Measurements from ENCODE around the gene PCDHA1. TPM values are rescaled to one million over a fixed set of nuclear protein-coding genes. Genes with fewer than 3 reads are reported as not detected.

The PCDHA1 gene
- total and polyA plus RNA-seq, 2 of the 13 experiments (the other 11 are each of a cell fraction or from before 2014, with no cell fraction given) = not detected

DNA sequence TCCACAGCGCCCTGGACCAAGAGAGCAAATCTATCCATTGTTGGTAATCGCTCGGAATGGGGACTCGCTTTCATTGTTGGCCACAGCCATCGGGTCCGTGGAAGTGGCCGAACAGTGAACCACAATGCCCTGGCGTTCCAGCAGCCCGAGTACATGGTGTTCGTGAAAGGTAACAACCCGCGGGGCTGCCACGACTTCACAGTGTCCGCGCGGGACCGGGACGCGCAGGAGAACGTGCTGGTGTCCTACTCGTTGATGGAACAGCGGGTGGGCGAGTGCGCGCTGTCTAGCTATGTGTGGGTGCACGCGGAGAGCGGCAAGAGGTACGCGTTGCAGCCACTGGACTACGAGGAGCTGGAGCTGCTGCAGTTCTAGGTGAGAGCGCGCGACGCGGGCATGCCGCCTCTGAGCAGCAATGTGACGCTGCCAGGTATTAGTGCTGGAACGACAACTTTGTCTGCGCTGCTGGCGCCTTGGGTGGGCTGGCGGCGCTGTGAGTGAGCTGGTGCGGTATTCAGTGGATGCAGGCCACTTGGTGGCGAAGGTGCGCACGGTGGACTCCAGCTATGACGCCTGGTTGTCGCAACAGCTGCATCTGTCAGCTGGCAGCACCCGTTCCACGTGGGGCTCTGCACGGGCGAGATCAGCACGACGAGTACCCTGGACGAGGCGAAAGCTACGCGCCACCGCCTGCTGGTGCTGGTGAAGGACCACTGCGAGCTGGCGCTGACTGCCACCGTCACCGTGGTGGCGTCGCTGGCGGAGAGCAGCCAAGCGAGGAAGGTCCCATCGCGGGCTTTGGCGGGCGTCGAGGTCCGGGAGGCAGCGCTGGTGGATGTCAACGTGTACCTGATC, 76.7 kb downstream of the PCDHA1 start (continued):
- TF ChIP-seq, protein P1, sequence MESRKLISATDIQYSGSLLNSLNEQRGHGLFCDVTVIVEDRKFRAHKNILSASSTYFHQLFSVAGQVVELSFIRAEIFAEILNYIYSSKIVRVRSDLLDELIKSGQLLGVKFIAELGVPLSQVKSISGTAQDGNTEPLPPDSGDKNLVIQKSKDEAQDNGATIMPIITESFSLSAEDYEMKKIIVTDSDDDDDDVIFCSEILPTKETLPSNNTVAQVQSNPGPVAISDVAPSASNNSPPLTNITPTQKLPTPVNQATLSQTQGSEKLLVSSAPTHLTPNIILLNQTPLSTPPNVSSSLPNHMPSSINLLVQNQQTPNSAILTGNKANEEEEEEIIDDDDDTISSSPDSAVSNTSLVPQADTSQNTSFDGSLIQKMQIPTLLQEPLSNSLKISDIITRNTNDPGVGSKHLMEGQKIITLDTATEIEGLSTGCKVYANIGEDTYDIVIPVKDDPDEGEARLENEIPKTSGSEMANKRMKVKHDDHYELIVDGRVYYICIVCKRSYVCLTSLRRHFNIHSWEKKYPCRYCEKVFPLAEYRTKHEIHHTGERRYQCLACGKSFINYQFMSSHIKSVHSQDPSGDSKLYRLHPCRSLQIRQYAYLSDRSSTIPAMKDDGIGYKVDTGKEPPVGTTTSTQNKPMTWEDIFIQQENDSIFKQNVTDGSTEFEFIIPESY (CRISPR knock-in tag; IDR thresholded peaks at IDR 0.05) = no peak
- TF ChIP-seq ZSCAN25 (CRISPR knock-in tag; IDR thresholded peaks at IDR 0.05) (no peak), GTF2F1 (IDR thresholded peaks at IDR 0.05; ENCODE audit: low read length) (no peak)

DNA sequence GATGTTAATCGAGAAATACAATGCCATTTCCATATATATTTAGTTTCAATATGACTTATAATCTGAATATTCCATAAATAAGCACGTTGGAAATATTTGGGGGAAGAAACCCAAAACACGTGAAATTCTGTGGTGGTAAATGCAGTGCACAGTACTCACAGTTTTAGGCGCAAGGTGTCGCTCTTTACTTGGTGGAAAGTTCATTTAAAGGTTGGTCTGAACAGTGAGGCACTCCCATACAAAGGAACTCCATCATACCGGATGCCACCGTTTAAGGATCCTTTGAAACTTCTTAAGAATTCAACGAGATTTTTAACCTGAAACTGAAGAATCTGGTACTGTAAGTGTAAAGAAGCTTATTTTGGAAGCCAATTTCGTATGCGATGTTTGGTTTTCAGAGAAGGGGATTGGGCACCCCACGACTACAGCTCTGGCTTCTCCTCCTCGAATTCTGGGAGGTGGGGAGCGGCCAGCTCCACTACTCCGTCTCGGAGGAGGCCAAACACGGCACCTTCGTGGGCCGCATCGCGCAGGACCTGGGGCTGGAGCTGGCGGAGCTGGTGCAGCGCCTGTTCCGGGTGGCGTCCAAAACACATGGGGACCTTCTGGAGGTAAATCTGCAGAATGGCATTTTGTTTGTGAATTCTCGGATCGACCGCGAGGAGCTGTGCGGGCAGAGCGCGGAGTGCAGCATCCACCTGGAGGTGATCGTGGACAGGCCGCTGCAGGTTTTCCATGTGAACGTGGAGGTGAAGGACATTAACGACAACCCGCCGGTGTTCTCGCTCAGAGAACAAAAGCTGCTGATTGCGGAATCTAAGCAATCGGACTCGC, 83.0 kb downstream of the PCDHA1 start, which contains the start of gene PCDHA11:
PCDHA11 (plus strand) TSS at position 237 of the 834 bp plus-strand sequence; CDS start at position 384, 147 bp downstream.
- H3K9ac ChIP-seq (ENCODE audit: insufficient read depth, low read depth, low read length) = no peak within 1 kb of the TSS
- WGBS (ENCODE audit: low lambda C conversion rate) = 34% methylated on average over 32 of the region's 41 CpGs
- TF ChIP-seq STAG1 (CRISPR knock-in tag; IDR thresholded peaks at IDR 0.05) (peak; percentile 74), CEBPB (IDR thresholded peaks at IDR 0.05; ENCODE audit: borderline replicate concordance, low read depth, low read length) (peak; percentile 61; the same call in 1 of the 2 replicates), ARNT2 (CRISPR knock-in tag; IDR thresholded peaks at IDR 0.05; ENCODE audit: low read depth) (0 out of 2 replicates have a peak, but pooled peaks have one; percentile 23), GABPB1 (CRISPR knock-in tag; IDR thresholded peaks at IDR 0.05) (peak; percentile 38; the same call in 1 of the 2 replicates), CEBPG (CRISPR knock-in tag; IDR thresholded peaks at IDR 0.05) (peak; percentile 77), ZNF678 (CRISPR knock-in tag; IDR thresholded peaks at IDR 0.05) (no peak), NCOA5 (CRISPR knock-in tag; IDR thresholded peaks at IDR 0.05) (no peak)
- TF ChIP-seq, protein P2, sequence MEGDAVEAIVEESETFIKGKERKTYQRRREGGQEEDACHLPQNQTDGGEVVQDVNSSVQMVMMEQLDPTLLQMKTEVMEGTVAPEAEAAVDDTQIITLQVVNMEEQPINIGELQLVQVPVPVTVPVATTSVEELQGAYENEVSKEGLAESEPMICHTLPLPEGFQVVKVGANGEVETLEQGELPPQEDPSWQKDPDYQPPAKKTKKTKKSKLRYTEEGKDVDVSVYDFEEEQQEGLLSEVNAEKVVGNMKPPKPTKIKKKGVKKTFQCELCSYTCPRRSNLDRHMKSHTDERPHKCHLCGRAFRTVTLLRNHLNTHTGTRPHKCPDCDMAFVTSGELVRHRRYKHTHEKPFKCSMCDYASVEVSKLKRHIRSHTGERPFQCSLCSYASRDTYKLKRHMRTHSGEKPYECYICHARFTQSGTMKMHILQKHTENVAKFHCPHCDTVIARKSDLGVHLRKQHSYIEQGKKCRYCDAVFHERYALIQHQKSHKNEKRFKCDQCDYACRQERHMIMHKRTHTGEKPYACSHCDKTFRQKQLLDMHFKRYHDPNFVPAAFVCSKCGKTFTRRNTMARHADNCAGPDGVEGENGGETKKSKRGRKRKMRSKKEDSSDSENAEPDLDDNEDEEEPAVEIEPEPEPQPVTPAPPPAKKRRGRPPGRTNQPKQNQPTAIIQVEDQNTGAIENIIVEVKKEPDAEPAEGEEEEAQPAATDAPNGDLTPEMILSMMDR (CRISPR knock-in tag; IDR thresholded peaks at IDR 0.05) = peak; percentile 73
- TF ChIP-seq, protein P3, sequence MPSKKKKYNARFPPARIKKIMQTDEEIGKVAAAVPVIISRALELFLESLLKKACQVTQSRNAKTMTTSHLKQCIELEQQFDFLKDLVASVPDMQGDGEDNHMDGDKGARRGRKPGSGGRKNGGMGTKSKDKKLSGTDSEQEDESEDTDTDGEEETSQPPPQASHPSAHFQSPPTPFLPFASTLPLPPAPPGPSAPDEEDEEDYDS (CRISPR knock-in tag; IDR thresholded peaks at IDR 0.05) = no peak
- TF ChIP-seq, protein P1 (CRISPR knock-in tag; IDR thresholded peaks at IDR 0.05) = peak; percentile 53; the same call in 1 of the 2 replicates

More for the DNA sequence above, 83.0 kb downstream of the PCDHA1 start, which contains the start of gene PCDHA11:
- intact Hi-C loops (cut with micrococcal nuclease; ENCODE audit: unreplicated experiment) = loop anchor here (1.0 to 2.0 kb wide), 2 partner anchors 28 to 172 kb away; partner anchors contain the start of gene PCDHA8
- H3K4me1 ChIP-seq (ENCODE audit: insufficient read depth, low read length) = no peaks in the 10 kb centered on the region
- FAIRE-seq (peak; percentile 60), ATAC-seq (peak; percentile 97), DNase-seq (ENCODE audit: low spot score) (peak; percentile 45)
- H2AFZ ChIP-seq (ENCODE audit: low read length) = no peak within 1 kb of the TSS
- ChIA-PET CTCF (ENCODE audit: low intra/inter-chr PET ratio, low total read pairs) (interaction anchor here (2.6 kb wide), 1 partner anchor 171 kb away, joined by 34 read pairs; no protein-coding TSS in a partner anchor), POLR2A (no interaction called here)
- H3K9me3 ChIP-seq (ENCODE audit: low read length) = no peaks in the 10 kb centered on the region
- peak within 1 kb of the TSS; percentile 39 for H3K4me2 ChIP-seq (ENCODE audit: low read depth, low read length)
- in situ Hi-C loops (cut with HindIII; ENCODE audit: extremely low pct_ligation_motif_present, low pct_unique_long_range_greater_than_20kb) = loop anchor here (5.0 kb wide), 1 partner anchor 173 kb away; no protein-coding TSS in a partner anchor
- no TSS peak for BruUV-seq (replicated peaks)
- H3K36me3 ChIP-seq (replicated peaks in 1 of 2; ENCODE audit: control insufficient read depth in 1 of 2, insufficient read depth in 2 of 2, low read length in 2 of 2) = no peaks in the 10 kb centered on the region
- no peaks in the 10 kb centered on the region for H3K79me2 ChIP-seq (ENCODE audit: insufficient read depth, low read length)
- H4K20me1 ChIP-seq (ENCODE audit: insufficient read depth, low read length) = no peaks in the 10 kb centered on the region
- peak within 1 kb of the TSS in 2 of 3 experiments; percentile 10 to 28; a peak in 1 of 6 replicates for H3K4me3 ChIP-seq (replicated peaks in 1 of 3; ENCODE audit: insufficient read depth in 1 of 3, low read depth in 2 of 3, low read length in 3 of 3)
- no peaks in the 10 kb centered on the region for H3K27me3 ChIP-seq (ENCODE audit: control insufficient read depth in 1 of 2, insufficient read depth in 2 of 2, low read length in 2 of 2)
- H3K27ac ChIP-seq (ENCODE audit: extremely low read length, insufficient read depth, low read length) = no peak within 1 kb of the TSS
